Peyer's patch (tissue), 4 donors: ENCODE data around the gene GOLGA7B.

Experiments used
- CTCF ChIP-seq, 6 experiments: fragments of 450-650 bp in 4 of 6; fragments of 200-600 bp in 2 of 6; sonication (generic) in 1 of 6; IDR thresholded peaks; one replicate each; pipeline ENCODE4 v1.5.1; 2017 to 2019; ENCODE audit warnings: antibody characterized with exemption in 6 of 6, mild to moderate bottlenecking in 3 of 6, moderate library complexity in 1 of 6
- POLR2A ChIP-seq, 2 donors: fragments of 450-650 bp; IDR thresholded peaks; one replicate each; pipeline ENCODE4 v1.5.1; 2017; ENCODE audit warnings: antibody characterized with exemption in 2 of 2, mild to moderate bottlenecking in 2 of 2, moderate library complexity in 2 of 2

- TF ChIP-seq CTCF (IDR thresholded peaks at IDR 0.05) (no peak), POLR2A (IDR thresholded peaks at IDR 0.05) (no peak)
Observed at GRCh38 chr10:97889461-97890265, 40.0 kb downstream of the GOLGA7B start.
